K562 (cell line): ENCODE measurements around the gene B9D2.

Experiments
- CTCF ChIP-seq, 3 experiments: IDR thresholded peaks in 2 of 3; conservative IDR thresholded peaks in 1 of 3; 2 replicates each; pipeline ENCODE4 v1.5.1; 2011 to 2012; ENCODE audit warnings: low read length in 3 of 3, mild to moderate bottlenecking in 3 of 3, control low read depth in 2 of 3, improper control_type of control experiment in 1 of 3, inconsistent platforms in 1 of 3, low read depth in 1 of 3, mixed read lengths in 1 of 3, moderate library complexity in 1 of 3; ENCODE audit not compliant: insufficient read depth in 2 of 3
- MAZ ChIP-seq, 2 experiments: fragments of 450-650 bp in 1 of 2; sonication (generic) in 1 of 2; formaldehyde crosslinking; IDR thresholded peaks in 1 of 2; conservative IDR thresholded peaks in 1 of 2; 2 replicates each; pipeline versions ENCODE4 v1.4.0 to v1.5.0; 2020; ENCODE audit warnings: mild to moderate bottlenecking in 1 of 2, missing genetic modification reagents in 1 of 2
- SMARCA5 ChIP-seq: fragments of 450-650 bp; IDR thresholded peaks from 2 replicates; pipeline ENCODE4 v1.6.1; 2016
- SMARCC2 ChIP-seq: fragments of 450-650 bp; IDR thresholded peaks from 2 replicates; pipeline ENCODE4 v1.6.1; 2017; ENCODE audit warnings: antibody characterized with exemption, moderate library complexity, mild to moderate bottlenecking, low read depth
- TFE3 ChIP-seq: fragments of 450-650 bp; formaldehyde crosslinking; IDR thresholded peaks from 2 replicates; pipeline ENCODE4 v1.4.0; 2020; ENCODE audit warnings: mild to moderate bottlenecking, mixed read lengths
- ZFP1 ChIP-seq: fragments of 450-650 bp; formaldehyde crosslinking; IDR thresholded peaks from 2 replicates; pipeline ENCODE4 v1.4.0; 2020; ENCODE audit warnings: mild to moderate bottlenecking, mixed read lengths
- ZNF274 ChIP-seq: IDR thresholded peaks from 2 replicates; pipeline ENCODE4 v1.6.1; 2011; ENCODE audit warnings: low read depth, mild to moderate bottlenecking, low read length, moderate library complexity, borderline replicate concordance

GRCh38 chr19:41398050-41398418 is 34.1 kb upstream of the B9D2 start:
- no peak for TF ChIP-seq TFE3 (CRISPR knock-in tag)
- no peak for TF ChIP-seq SMARCC2
- no peak for TF ChIP-seq MAZ (CRISPR knock-in tag; conservative IDR thresholded peaks at IDR 0.05 in 1 of 2, IDR thresholded peaks at IDR 0.05 in 1 of 2)
- TF ChIP-seq ZNF274 = no peak
- TF ChIP-seq CTCF (IDR thresholded peaks at IDR 0.05 in 2 of 3, conservative IDR thresholded peaks at IDR 0.05 in 1 of 3; ENCODE audit: insufficient read depth in 2 of 3, low read depth in 1 of 3, low read length in 3 of 3) = no peak
- no peak for TF ChIP-seq ZFP1
- TF ChIP-seq SMARCA5 = no peak
